ENCODE data around the gene STARD3NL. TPM values are rescaled to one million over a fixed set of nuclear protein-coding genes. Genes with fewer than 3 reads are reported as not detected.
"Not testable (repeated sequence)": the region's sequence is repeated elsewhere in the genome, so short reads cannot be mapped to it uniquely, and the experiment has no call there.

STARD3NL gene
- total and polyA plus RNA-seq, 2 experiments from 2014 or later: 64.0 to 68.1 TPM

DNA sequence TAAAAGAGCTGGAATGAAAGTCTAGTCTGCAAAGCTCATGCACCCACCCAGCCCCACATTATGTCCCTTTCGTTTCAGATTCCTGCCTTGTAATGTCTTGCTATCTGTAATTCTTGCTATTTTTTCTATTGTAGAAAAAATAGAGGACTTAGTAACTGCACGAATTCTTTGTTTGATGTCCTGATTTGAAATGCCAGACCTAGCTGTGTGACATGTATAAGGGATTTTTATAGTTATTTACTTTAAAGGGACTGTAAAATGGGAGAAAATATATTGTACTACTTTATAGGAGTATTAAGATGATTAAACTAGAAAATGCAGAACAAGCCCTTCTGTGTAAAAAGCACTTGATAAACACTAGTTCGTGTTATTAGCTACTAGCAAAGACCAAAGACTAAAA, 63.0 kb downstream of the STARD3NL start:
- DNase-seq: no peak
- H3K4me2 ChIP-seq (ENCODE audit: unreplicated experiment): no peak overlapping the region
- no peaks in the 10 kb centered on the region for H3K9me3 ChIP-seq (ENCODE audit: low read depth)
- in situ Hi-C loops (cut with MboI): no loop called here
- H3K27ac ChIP-seq: no peak overlapping the region
- no peaks in the 10 kb centered on the region for H3F3A ChIP-seq (ENCODE audit: insufficient read depth)
- H3K9me2 ChIP-seq (ENCODE audit: insufficient read depth): no peaks in the 10 kb centered on the region
- no peak overlapping the region for H2AFZ ChIP-seq
- H3K79me2 ChIP-seq (ENCODE audit: insufficient read depth): no peaks in the 10 kb centered on the region
- TF ChIP-seq EZH2 (IDR thresholded peaks at IDR 0.05; ENCODE audit: insufficient read depth, poor library complexity, severe bottlenecking) (no peak), EZH2phosphoT487 (IDR thresholded peaks at IDR 0.05; ENCODE audit: insufficient read depth, low read depth) (no peak)
- H3K4me1 ChIP-seq (ENCODE audit: insufficient read depth): no peaks in the 10 kb centered on the region
- no peak overlapping the region for H3K9ac ChIP-seq
- 14 to 21% methylated on average over 3 of the region's 3 CpGs for WGBS, 2 experiments (ENCODE audit: low coverage in 1 of 2, low lambda C conversion rate in 2 of 2, missing lambda C conversion rate in 2 of 2)
- H4K20me1 ChIP-seq (ENCODE audit: insufficient read depth): no peaks in the 10 kb centered on the region
- H3K27me3 ChIP-seq (replicated peaks; ENCODE audit: insufficient read depth): no peaks in the 10 kb centered on the region
- no peaks in the 10 kb centered on the region for H3K36me3 ChIP-seq (ENCODE audit: low read depth)
- no peak overlapping the region for H3K4me3 ChIP-seq

- no peak overlapping the region for H3K4me2 ChIP-seq (ENCODE audit: unreplicated experiment)
- no peak overlapping the region for H2AFZ ChIP-seq
- H3K4me1 ChIP-seq (ENCODE audit: insufficient read depth): no peaks in the 10 kb centered on the region
- 53 to 55% methylated on average over 6 of the region's 6 CpGs for WGBS, 2 experiments (ENCODE audit: low coverage in 1 of 2, low lambda C conversion rate in 2 of 2, missing lambda C conversion rate in 2 of 2)
- no peaks in the 10 kb centered on the region for H3K9me2 ChIP-seq (ENCODE audit: insufficient read depth)
- no peaks in the 10 kb centered on the region for H3K36me3 ChIP-seq (ENCODE audit: low read depth)
- no peak overlapping the region for H3K9ac ChIP-seq
- H3K4me3 ChIP-seq: no peak overlapping the region
- no peaks in the 10 kb centered on the region for H4K20me1 ChIP-seq (ENCODE audit: insufficient read depth)
- H3K9me3 ChIP-seq (ENCODE audit: low read depth): no peaks in the 10 kb centered on the region
- H3K79me2 ChIP-seq (ENCODE audit: insufficient read depth): no peaks in the 10 kb centered on the region
- in situ Hi-C loops (cut with MboI): no loop called here
- no peak overlapping the region for H3K27ac ChIP-seq
- peaks cover 10% of the 10 kb centered on the region; the same call in 1 of the 2 replicates for H3K27me3 ChIP-seq (replicated peaks; ENCODE audit: insufficient read depth)
- DNase-seq: no peak
- no peaks in the 10 kb centered on the region for H3F3A ChIP-seq (ENCODE audit: insufficient read depth)
- TF ChIP-seq EZH2 (IDR thresholded peaks at IDR 0.05; ENCODE audit: insufficient read depth, poor library complexity, severe bottlenecking) (no peak), EZH2phosphoT487 (IDR thresholded peaks at IDR 0.05; ENCODE audit: insufficient read depth, low read depth) (no peak)
Measured at GRCh38 chr7:38242814-38243213, 64.8 kb downstream of the STARD3NL start.

- in situ Hi-C loops (cut with MboI); H3K9me3 ChIP-seq (ENCODE audit: low read depth); H2AFZ ChIP-seq; H3K36me3 ChIP-seq (ENCODE audit: low read depth); H3K4me3 ChIP-seq; H3K27me3 ChIP-seq (replicated peaks; ENCODE audit: insufficient read depth); H3F3A ChIP-seq (ENCODE audit: insufficient read depth); H3K9me2 ChIP-seq (ENCODE audit: insufficient read depth); DNase-seq; H3K4me1 ChIP-seq (ENCODE audit: insufficient read depth); H3K27ac ChIP-seq; H4K20me1 ChIP-seq (ENCODE audit: insufficient read depth); H3K79me2 ChIP-seq (ENCODE audit: insufficient read depth); H3K9ac ChIP-seq; H3K4me2 ChIP-seq (ENCODE audit: unreplicated experiment): not testable (repeated sequence)
- 49 to 51% methylated on average over 5 of the region's 5 CpGs for WGBS, 2 experiments (ENCODE audit: low coverage in 1 of 2, low lambda C conversion rate in 2 of 2, missing lambda C conversion rate in 2 of 2)
Measured at GRCh38 chr7:38243345-38243744, 65.3 kb downstream of the STARD3NL start.

- H3K4me1 ChIP-seq (ENCODE audit: insufficient read depth): no peaks in the 10 kb centered on the region
- no peak overlapping the region for H2AFZ ChIP-seq
- H3K9ac ChIP-seq: no peak overlapping the region
- H3K36me3 ChIP-seq (ENCODE audit: low read depth): no peaks in the 10 kb centered on the region
- no peaks in the 10 kb centered on the region for H3K79me2 ChIP-seq (ENCODE audit: insufficient read depth)
- WGBS, 2 experiments (ENCODE audit: low coverage in 1 of 2, low lambda C conversion rate in 2 of 2, missing lambda C conversion rate in 2 of 2): 65% methylated on average over 14 of the region's 14 CpGs
- H3K4me3 ChIP-seq: no peak overlapping the region
- H3K9me2 ChIP-seq (ENCODE audit: insufficient read depth): no peaks in the 10 kb centered on the region
- in situ Hi-C loops (cut with MboI): no loop called here
- H3K9me3 ChIP-seq (ENCODE audit: low read depth): no peaks in the 10 kb centered on the region
- H3K27me3 ChIP-seq (replicated peaks; ENCODE audit: insufficient read depth): peaks cover 10% of the 10 kb centered on the region
- no peaks in the 10 kb centered on the region for H4K20me1 ChIP-seq (ENCODE audit: insufficient read depth)
- no peak for DNase-seq
- H3K27ac ChIP-seq: no peak overlapping the region
- no peaks in the 10 kb centered on the region for H3F3A ChIP-seq (ENCODE audit: insufficient read depth)
- H3K4me2 ChIP-seq (ENCODE audit: unreplicated experiment): no peak overlapping the region
- TF ChIP-seq EZH2phosphoT487 (IDR thresholded peaks at IDR 0.05; ENCODE audit: insufficient read depth, low read depth) (no peak), EZH2 (IDR thresholded peaks at IDR 0.05; ENCODE audit: insufficient read depth, poor library complexity, severe bottlenecking) (no peak)
Measured at GRCh38 chr7:38244516-38244915, 66.5 kb downstream of the STARD3NL start.

GRCh38 chr7:38245409-38245977, 67.4 kb downstream of the STARD3NL start:
- no peaks in the 10 kb centered on the region for H3K9me2 ChIP-seq (ENCODE audit: insufficient read depth)
- in situ Hi-C loops (cut with MboI): no loop called here
- no peaks in the 10 kb centered on the region for H3K9me3 ChIP-seq (ENCODE audit: low read depth)
- no peak overlapping the region for H3K27ac ChIP-seq
- WGBS, 2 experiments (ENCODE audit: low coverage in 1 of 2, low lambda C conversion rate in 2 of 2, missing lambda C conversion rate in 2 of 2): 38% methylated on average over 3 of the region's 3 CpGs
- no peak overlapping the region for H3K4me2 ChIP-seq (ENCODE audit: unreplicated experiment)
- no peak overlapping the region for H3K9ac ChIP-seq
- H3K4me1 ChIP-seq (ENCODE audit: insufficient read depth): no peaks in the 10 kb centered on the region
- no peak overlapping the region for H3K4me3 ChIP-seq
- TF ChIP-seq EZH2phosphoT487 (IDR thresholded peaks at IDR 0.05; ENCODE audit: insufficient read depth, low read depth): no peak
- TF ChIP-seq EZH2 (IDR thresholded peaks at IDR 0.05; ENCODE audit: insufficient read depth, poor library complexity, severe bottlenecking): no peak
- no peaks in the 10 kb centered on the region for H4K20me1 ChIP-seq (ENCODE audit: insufficient read depth)
- no peaks in the 10 kb centered on the region for H3K36me3 ChIP-seq (ENCODE audit: low read depth)
- H2AFZ ChIP-seq: no peak overlapping the region
- no peaks in the 10 kb centered on the region for H3F3A ChIP-seq (ENCODE audit: insufficient read depth)
- no peak for DNase-seq
- H3K79me2 ChIP-seq (ENCODE audit: insufficient read depth): no peaks in the 10 kb centered on the region
- peaks cover 10% of the 10 kb centered on the region for H3K27me3 ChIP-seq (replicated peaks; ENCODE audit: insufficient read depth)

Data from GM23248 (cell line).